Endothelial cell of umbilical vein (primary cell): ENCODE results near the gene DCC.

Experiments
- CTCF ChIP-seq, 2 donors: IDR thresholded peaks; 1 replicate in 1 of 2; 2 replicates in 1 of 2; pipeline ENCODE4 v1.5.1; 2011; ENCODE audit warnings: low read length in 2 of 2, mild to moderate bottlenecking in 2 of 2, moderate library complexity in 2 of 2, control low read depth in 1 of 2, inconsistent platforms in 1 of 2, low read depth in 1 of 2; ENCODE audit not compliant: insufficient read depth in 1 of 2; ENCODE audit errors: extremely low read depth in 1 of 2
- MAX ChIP-seq: IDR thresholded peaks from 2 replicates; pipeline ENCODE4 v1.6.1; 2011; ENCODE audit not compliant: insufficient read depth, insufficient read length
- MYC ChIP-seq: IDR thresholded peaks from one replicate; pipeline ENCODE4 v1.6.1; 2011; ENCODE audit warnings: mild to moderate bottlenecking, low read depth, low read length
- POLR2A ChIP-seq: IDR thresholded peaks from 2 replicates; pipeline ENCODE4 v1.6.1; 2012; ENCODE audit warnings: low read depth, mild to moderate bottlenecking, control low read depth, low read length
- POLR2AphosphoS5 ChIP-seq: IDR thresholded peaks from 2 replicates; pipeline ENCODE4 v1.6.1; 2012; ENCODE audit warnings: low read depth, mild to moderate bottlenecking, control low read depth, low read length, moderate library complexity; ENCODE audit not compliant: insufficient read depth

GRCh38 chr18:53472546-53472945, 1132.5 kb downstream of the DCC start:
- TF ChIP-seq POLR2AphosphoS5: no peak
- TF ChIP-seq CTCF (IDR thresholded peaks at IDR 0.05; ENCODE audit: extremely low read depth in 1 of 2, insufficient read depth in 1 of 2, low read depth in 1 of 2, low read length in 2 of 2): no peak
- no peak for TF ChIP-seq MAX
- TF ChIP-seq POLR2A: no peak
- no peak for TF ChIP-seq MYC
